Neural crest cell (in vitro differentiated cells): ENCODE measurements around the gene GPR42. TPM values are rescaled to one million over a fixed set of nuclear protein-coding genes. Genes with fewer than 3 reads are reported as not detected.
"Not testable (repeated sequence)": the region's sequence is repeated elsewhere in the genome, so short reads cannot be mapped to it uniquely, and the experiment has no call there.

Source experiments
- DNase-seq: peaks from one replicate; pipeline ENCODE4 v3.0.0; 2021; ENCODE audit warnings: low read depth, mixed read lengths, low spot score
- H3K27ac Mint-ChIP-seq: one replicate; pipeline ENCODE4 v1.8.0; 2021; ENCODE audit warnings: mild to moderate bottlenecking, mixed read lengths; ENCODE audit not compliant: unreplicated experiment
- H3K27me3 Mint-ChIP-seq: 2 replicates; pipeline ENCODE4 v1.8.0; 2021; ENCODE audit warnings: low read depth, mild to moderate bottlenecking, mixed read lengths
- H3K36me3 Mint-ChIP-seq: 2 replicates; pipeline ENCODE4 v1.8.0; 2021; ENCODE audit warnings: low read depth, mild to moderate bottlenecking, mixed read lengths
- H3K4me1 Mint-ChIP-seq: 2 replicates; pipeline ENCODE4 v1.8.0; 2021; ENCODE audit warnings: mixed read lengths
- H3K4me3 Mint-ChIP-seq: one replicate; pipeline ENCODE4 v1.8.0; 2021; ENCODE audit warnings: mild to moderate bottlenecking, mixed read lengths
- H3K9me3 Mint-ChIP-seq: 2 replicates; pipeline ENCODE4 v1.8.0; 2021; ENCODE audit warnings: mixed read lengths
- CTCF ChIP-seq: fragments of 200-600 bp; sonication (generic); conservative IDR thresholded peaks from 2 replicates; pipeline ENCODE4 v1.5.0; 2021; ENCODE audit warnings: antibody characterized with exemption, mild to moderate bottlenecking
- total RNA-seq: library from RNA; stranded (reverse); gene quantifications from 2 replicates; pipeline ENCODE4 v1.2.1, GENCODE V29; 2021

GPR42 gene
- total RNA-seq, 1 donor from 2014 or later = not detected

- Mint-ChIP-seq H3K4me3 (no peak overlapping the region), H3K4me1 (no peaks in the 10 kb centered on the region), H3K9me3 (no peaks in the 10 kb centered on the region), H3K27ac (no peak overlapping the region), H3K27me3 (peaks cover 9% of the 10 kb centered on the region), H3K36me3 (no peaks in the 10 kb centered on the region)
- no peak for TF ChIP-seq CTCF
- DNase-seq = no peak
These were observed 14.9 kb upstream of the GPR42 start for GRCh38 chr19:35355791-35356460.

- no peak for TF ChIP-seq CTCF
- Mint-ChIP-seq H3K27me3 (peaks cover 4% of the 10 kb centered on the region), H3K9me3 (no peaks in the 10 kb centered on the region), H3K4me3 (no peak within 1 kb of the TSS), H3K27ac (no peak within 1 kb of the TSS), H3K4me1 (no peaks in the 10 kb centered on the region), H3K36me3 (no peaks in the 10 kb centered on the region)
- no peak for DNase-seq
These were observed 12.8 kb upstream of the GPR42 start, which contains the start of gene FFAR3 for GRCh38 chr19:35357867-35358573. TSS of gene FFAR3 (plus strand) at chr19:35358460. CDS start at chr19:35358891, 431 bp downstream.

GRCh38 chr19:35358834-35359233 lies 12.0 kb upstream of the GPR42 start:
- H3K9me3 Mint-ChIP-seq, H3K36me3 Mint-ChIP-seq, DNase-seq, H3K4me1 Mint-ChIP-seq, H3K4me3 Mint-ChIP-seq, H3K27me3 Mint-ChIP-seq, H3K27ac Mint-ChIP-seq: not testable (repeated sequence)

- H3K4me1 Mint-ChIP-seq, H3K36me3 Mint-ChIP-seq, H3K27me3 Mint-ChIP-seq, DNase-seq, H3K27ac Mint-ChIP-seq, H3K4me3 Mint-ChIP-seq, H3K9me3 Mint-ChIP-seq: not testable (repeated sequence)
These were observed 11.5 kb upstream of the GPR42 start for GRCh38 chr19:35359395-35359794.

GRCh38 chr19:35360081-35360480 lies 10.8 kb upstream of the GPR42 start:
- not testable (repeated sequence) for H3K27me3 Mint-ChIP-seq, H3K27ac Mint-ChIP-seq, H3K4me3 Mint-ChIP-seq, H3K9me3 Mint-ChIP-seq, H3K4me1 Mint-ChIP-seq, H3K36me3 Mint-ChIP-seq, DNase-seq

GRCh38 chr19:35360880-35361420 lies 9.9 kb upstream of the GPR42 start:
- Mint-ChIP-seq H3K36me3 (no peaks in the 10 kb centered on the region), H3K27me3 (peaks cover 2% of the 10 kb centered on the region), H3K27ac (no peak overlapping the region), H3K4me3 (no peak overlapping the region), H3K9me3 (no peaks in the 10 kb centered on the region), H3K4me1 (no peaks in the 10 kb centered on the region)
- DNase-seq = no peak
- no peak for TF ChIP-seq CTCF
